PFSK-1 (cell line): ENCODE data around the gene NFIB.

Experiments
- POLR2AphosphoS5 ChIP-seq: IDR thresholded peaks from 2 replicates; pipeline ENCODE4 v1.6.1; 2012; ENCODE audit warnings: low read depth, mild to moderate bottlenecking, control low read depth, low read length, moderate library complexity
- SIN3A ChIP-seq: IDR thresholded peaks from 2 replicates; pipeline ENCODE4 v1.6.1; 2012; ENCODE audit warnings: mild to moderate bottlenecking, low read length, moderate library complexity, borderline replicate concordance; ENCODE audit not compliant: insufficient read depth
- TAF1 ChIP-seq: IDR thresholded peaks from 2 replicates; pipeline ENCODE4 v1.6.1; 2012; ENCODE audit warnings: low read length, control low read depth, borderline replicate concordance; ENCODE audit not compliant: insufficient read depth

DNA sequence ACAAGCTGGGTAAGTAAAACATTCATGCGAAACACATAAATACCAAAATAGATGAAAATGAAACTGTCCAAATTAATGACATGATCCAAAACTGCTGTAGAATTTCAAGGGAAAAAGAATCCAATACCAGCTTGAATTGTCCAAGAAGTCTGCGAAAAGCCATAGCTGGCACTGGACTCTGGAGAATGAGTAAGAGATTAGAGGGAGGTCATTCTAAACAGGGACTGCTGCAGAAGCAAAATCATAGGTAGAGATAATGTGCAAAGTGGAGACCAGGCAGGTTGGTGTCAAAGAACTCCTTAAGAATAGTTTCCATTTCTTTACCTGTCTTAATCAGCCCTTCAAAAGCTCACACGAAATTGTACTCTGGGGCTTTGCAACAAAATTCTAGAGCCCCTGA is 162.5 kb downstream of the NFIB start:
- no peak for TF ChIP-seq SIN3A
- no peak for TF ChIP-seq TAF1
- no peak for TF ChIP-seq POLR2AphosphoS5
